ENCODE data around the gene ALK.
A peak's percentile ranks its signal among the peaks of the same experiment; 100 is the strongest.
"Not testable (repeated sequence)": the region's sequence is repeated elsewhere in the genome, so short reads cannot be mapped to it uniquely, and the experiment has no call there.

The ALK gene

DNA sequence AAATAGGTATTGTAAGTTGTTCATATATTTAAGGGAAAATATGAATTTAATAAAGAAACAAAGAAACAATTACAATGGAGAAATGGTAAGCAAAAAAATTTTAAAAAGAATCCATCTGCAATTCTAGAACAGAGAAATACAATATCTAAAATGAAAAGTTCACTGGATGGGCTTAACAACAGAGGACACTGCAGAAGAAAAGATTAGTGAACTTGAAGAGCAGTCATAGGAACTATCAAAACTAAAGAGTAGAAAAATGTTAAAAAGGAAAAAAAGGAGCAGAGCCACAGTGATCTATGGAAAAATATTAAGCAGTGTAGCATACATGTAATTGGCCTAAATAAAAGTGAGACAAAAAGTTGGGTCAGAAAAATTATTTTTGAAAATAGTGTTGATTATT is 83.5 kb downstream of the ALK start:
- no peak for DNase-seq

DNA sequence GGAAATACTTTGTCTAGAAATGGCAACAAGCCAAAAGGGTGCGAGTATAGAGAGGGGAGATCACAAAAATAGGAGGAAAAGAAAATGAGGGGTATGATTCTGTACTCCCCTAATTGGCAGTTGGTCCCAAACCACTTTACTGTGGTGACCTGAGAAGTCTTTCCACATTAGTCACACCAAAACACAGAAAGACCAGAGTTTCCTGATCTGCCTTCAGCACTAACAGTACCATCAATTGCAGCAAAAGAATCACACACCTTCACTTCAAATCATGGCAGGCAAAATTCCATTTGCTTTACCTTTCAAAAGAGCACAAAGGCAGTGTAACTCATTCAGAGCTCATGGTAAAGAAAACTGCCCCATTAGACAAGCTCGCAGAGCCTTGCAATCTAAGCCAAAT is 86.8 kb downstream of the ALK start:
- no peak for DNase-seq

DNA sequence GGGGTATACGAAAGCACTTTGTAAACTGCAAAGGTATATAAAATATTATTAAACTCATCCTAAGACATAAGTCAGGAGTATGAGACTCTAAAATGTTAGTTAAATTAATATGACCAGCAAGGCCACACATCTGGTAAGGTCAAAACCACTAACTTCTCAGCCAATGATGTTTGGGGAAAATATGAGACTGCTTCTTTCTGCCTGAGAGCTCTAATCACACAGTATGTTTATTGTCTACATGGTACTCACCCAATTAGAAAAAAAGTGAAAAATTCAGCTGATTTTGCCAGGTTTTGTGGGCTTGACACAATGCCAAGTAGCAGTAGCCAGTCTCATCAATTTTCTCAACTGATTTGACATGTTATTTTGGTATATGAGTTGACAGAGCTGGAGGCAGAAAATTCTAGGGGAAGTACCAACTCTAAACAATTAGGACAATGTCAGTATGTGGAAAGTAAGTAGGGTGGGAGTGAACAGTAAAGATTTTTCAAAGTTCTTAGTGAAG is 87.3 kb downstream of the ALK start:
- peak; percentile 30 to 69 for DNase-seq

DNA sequence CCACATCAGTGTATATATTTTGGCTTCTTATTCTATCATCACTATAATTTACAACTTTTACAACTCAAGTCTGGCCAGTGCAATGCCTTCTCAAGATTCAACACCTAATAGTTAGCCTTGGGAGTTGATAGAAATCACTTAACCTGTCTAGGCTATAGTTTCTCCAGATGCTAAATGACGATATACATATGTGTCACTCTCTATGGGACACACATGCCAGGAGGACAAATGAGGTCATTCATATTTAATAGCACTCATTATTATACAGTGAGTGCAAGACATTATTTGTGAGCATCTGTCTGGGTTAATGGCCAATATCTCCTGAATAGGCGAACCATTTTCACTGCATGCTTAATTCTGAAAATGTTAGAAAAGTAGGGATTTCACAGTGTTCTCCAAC is 89.8 kb downstream of the ALK start:
- DNase-seq, result no peak

DNA sequence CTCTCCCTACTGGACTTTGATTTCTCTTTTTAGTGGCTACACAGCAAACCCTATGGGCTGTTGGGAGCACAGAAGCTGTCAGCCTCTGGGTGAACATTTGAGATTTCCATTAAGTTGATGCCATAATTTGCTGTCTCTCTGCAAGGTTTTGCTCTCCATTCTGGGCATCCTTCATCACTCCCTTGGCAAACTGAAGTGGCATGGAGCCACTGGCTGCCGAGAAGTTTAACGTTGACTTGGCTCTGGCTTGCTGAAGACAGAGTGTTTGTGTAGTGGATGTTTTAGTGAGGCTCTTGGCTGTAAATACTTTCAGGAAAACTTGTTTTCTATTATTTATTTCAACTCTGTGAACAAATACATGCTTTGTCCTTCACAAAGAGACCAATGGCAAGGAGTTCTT is 91.5 kb downstream of the ALK start:
- peak; percentile 66 to 80 for DNase-seq

DNA sequence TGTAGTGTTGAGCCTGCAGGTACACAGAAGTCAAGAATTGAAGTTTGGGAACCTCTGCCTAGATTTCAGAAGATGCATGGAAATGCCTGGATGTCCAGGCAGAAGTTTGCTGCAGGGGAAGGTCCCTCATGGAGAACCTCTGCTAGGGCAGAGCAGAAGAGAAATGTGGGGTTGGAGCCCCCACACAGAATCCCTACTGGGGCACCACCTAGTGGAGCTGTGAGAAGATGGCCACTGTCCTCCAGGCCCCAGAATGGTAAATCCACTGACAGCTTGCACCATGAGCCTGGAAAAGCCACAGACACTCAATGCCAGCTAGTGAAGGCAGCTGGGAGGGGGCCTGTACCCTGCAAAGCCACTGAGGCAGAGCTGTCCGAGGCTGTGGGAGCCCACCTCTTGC is 97.2 kb downstream of the ALK start:
- DNase-seq, result not testable (repeated sequence)

DNA sequence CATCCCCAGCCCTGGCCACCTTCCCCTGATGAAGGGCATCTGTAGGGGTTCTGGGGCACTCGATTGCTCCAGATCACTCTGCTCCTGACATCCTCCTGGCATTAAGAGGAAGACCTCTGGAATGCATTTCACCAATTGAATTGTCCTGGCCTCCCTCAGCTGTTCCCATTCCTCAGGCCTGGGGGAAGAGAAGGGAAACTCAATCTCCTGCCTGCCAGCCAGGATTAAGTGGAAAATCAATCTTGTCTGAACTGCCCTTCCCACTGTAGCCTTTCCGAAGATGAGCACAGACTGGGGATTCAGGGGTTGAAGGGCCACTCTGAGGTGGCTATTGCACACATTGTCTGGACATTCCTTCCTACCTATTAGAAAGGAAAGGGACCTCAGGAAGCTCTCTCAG is 99.8 kb downstream of the ALK start:
- DNase-seq, result no peak

DNA sequence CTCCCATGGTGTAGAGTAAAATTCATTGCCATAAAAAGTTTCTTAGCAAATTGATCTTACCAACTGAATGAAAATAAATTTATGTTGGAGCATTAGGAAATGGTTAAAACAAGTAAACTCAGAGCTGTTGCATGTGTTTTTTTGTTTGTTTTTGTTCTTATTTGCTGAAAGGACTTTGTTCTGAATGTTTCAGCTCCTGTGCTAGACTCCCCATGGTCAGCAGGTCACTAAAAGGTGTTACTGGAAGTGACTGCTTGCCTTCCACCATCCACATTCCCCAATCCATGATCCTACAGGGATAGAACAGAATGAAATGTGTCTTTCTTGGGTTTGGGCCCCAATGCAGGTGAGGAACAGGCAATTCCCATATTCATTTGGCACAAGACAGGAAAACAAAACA is 101.8 kb downstream of the ALK start:
- no peak for DNase-seq

DNA sequence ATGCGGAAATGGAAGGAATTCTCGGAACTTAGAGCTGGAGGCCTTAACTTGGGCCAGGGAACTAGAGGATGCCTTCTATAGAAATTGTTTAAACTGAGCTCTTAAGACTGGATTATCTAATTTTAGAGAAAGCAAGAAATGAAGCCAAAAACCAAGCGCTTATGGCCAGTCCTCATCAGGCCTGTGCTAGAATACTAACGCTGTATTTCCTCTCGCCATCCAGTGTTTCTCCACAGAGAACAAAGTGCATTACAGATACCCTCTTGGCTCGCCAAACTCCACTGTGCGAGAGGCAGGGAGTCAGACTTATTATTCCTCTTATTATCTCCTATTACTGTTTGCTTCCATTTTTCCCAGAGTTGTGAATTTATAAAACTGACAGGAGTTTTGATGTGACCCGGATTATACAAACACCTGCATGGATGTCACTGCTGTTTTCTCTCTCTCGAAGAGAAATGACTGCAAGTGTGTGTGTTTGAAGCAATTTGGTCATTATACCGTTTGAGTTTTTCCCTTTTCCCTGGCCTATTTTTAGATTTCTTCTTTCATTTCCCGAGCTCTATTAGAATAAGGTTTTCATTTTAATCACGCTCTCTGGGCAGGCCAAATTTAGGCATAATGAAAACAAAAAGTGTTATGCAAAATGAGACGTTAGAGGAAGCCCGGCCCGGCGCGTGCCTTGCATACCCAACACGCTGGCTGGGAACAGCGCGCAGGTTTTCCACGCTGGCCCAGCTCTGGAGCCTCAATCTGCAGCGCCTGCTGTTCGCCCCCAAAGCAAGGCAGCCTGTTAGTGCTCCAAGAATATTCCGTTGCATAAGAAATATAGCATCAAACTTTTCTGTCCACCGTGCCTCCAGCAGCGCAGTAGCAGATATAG is 103.3 kb downstream of the ALK start:
- DNase-seq, result no peak

DNA sequence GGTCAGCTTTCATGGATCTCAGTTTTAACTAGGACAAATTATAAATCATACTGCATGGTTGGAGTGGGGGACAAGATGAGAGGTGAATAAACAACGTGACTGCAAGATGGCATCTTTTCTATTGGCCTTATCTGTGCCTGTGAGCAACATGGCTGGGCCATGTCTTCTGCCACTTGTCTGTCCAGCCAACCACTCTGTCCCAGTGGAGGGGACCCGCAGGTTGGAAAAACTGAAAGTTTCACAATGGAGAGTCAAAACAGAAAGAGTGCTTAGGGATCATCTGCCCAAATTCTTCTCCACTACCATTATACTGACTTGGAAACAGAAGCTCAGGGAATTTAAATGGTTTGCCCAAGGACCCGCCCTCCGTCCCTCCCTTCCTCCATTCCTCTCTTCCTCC is 104.1 kb downstream of the ALK start:
- no peak for DNase-seq

DNA sequence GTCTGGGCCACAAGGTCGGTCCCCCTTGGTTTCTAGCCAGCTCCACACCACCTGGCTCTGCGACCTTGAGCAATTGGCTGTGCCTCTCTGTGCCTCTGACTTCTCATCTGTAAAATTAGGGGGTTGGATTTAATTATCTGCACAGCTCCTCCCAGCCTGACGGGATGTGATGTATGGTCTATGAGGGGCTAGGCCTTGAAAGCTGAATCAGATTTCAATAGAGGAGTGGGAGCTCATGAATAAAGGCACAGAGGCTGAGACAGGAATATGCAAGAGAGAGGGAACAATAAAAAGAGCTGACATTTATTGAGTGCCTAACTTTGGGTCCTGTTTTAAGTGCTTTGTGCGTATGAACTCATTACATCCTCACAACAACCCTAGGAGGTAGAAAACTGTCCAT is 104.7 kb downstream of the ALK start:
- DNase-seq, result no peak

DNA sequence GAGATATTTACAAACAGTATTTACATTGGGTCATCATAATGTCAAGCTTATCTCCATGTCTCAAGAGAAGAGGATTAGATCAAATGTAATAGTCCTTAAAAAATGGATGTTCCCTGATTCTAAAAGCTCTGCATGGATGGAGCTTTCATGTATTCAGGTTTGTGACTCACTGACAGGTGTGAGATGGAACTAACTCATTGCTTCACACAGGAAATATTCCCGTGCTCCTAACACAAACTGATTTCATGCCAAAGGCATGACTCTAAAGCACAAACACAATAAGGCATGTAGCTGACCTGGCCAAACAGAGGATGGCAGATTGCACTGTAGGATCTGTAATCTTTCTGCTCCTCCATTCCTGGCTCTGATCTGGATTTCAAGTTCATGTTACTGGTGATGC is 110.0 kb downstream of the ALK start:
- no peak for DNase-seq

DNA sequence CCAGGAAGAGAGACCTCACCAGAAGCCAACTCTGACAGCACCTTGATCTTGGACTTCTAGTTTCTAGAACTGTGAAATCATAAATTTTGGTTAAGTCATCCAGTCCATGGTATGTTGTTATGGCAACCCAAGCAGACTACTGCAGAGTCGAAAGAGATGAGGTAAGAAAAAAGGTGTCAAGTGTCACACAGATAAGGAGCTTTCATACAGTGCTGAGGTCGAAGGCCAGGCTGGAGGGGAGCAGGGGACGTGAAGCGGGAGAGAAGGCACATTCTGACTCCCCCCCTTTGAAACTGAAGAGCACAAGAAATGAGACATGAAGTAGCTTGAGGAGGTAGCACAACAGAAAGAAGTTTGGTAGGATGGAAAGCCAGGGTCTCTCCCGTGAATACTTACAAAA is 110.4 kb downstream of the ALK start:
- no peak for DNase-seq

DNA sequence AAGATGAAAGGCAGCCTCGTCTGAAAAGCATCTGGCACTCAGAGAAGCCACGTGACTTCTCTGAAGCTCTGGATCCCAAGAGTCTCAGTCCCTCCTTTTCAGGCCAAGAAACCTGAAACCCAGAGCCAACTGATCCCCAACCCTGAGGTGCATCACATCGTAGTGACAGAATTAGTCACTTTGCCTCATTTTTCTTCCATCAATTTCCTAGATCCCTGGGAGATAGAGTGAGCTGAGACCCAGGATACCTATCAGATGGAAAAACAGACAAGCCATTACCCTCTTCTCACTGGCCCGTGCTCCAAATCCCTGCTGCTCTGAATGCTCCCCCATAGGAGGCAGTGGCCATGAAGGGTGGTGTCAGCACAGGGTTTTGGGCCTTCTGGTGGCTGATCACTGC is 113.1 kb downstream of the ALK start:
- DNase-seq, result no peak

DNA sequence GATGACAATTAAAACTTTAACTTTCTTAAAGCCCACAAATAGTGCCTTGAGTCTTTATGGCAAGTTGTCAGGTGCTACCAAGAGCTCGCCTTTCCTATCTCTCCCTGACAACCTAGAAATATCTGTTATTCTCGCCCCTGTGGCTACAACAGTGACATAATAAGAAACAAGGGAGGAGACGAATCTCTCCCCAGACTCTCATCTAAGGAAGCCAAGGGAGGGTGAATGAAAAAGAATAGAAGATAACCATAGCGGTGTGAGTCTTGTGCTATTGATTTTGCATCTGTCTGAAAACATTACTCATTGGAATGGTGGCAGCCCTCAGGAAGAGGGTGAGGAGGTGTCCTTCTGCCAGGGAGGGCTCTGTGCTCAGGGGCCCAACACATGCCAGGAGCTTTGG is 114.3 kb downstream of the ALK start:
- no peak for DNase-seq

DNA sequence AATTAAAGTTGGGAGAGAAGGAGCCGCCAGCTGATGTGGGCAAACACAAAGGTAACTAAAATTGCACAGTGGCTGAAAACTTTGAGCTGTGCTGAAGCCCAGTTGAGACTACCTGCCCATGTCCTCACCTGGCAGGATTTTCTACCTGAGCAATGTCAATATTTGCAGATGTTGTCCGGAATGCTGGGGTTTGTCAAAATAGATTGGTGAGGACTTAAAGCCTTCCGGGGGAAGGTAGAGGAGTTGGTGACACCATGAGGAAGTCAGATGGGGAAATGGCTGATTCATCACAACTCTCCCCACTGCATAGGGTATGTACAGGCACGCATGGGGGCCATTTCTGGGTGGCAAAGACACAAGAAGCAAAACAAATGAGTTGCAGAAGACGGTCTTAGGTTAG is 114.9 kb downstream of the ALK start:
- DNase-seq, result no peak

DNA sequence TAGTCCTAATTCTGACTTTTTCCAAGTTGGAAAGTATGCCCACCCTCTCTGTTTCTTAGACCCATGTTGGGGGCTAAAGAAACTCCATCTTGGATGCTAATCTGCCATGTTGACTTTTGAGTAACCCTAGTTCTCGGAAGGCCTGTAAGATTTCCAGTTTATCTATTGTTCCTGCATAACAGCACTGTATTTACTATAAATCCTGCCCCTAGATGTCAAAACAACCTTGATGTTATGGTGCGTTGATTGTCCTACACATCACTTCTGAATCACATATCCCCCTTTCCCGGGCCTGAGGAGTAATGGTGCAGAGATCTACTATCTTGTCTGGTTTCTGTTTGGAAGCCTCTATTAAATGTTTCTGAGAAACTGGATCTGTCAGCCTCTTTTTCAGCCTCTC is 116.7 kb downstream of the ALK start:
- DNase-seq, result no peak

DNA sequence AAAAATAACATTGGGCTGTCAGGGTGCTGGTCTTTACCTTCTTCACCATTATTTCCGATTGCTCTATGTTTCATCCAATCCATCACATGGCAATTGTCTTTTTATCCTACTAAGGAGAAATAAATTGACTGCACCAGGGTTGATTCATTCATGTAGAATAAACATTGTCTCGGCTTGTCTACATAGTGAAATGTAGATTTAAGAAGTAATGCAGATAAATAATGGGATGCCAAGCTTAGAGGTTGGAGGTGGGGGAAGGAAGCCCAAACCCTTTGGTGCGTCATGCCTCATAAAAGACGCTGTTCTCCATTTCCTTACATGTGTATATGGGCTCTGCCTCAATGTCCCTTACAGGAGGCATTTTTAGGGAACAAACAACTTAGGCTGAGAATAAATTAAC is 117.8 kb downstream of the ALK start:
- no peak for DNase-seq

DNA sequence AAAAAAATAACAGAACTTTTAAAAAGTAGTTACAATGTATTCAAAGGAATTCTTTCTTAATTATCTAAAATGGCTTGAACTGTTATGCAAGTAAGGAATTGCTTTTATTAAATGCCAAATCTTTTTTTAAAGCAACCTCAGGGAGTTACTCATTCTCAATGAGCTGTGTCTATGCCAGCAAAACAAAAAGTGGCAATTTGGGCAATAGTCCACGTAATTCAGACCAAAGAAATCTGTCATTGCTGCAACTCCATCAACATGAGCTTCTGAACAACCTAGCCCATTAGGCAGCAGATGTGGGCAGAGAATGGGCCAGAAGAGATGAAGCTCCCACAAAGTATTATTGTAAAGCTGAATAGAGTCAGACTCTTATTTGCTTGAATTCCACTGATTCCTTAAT is 118.4 kb downstream of the ALK start:
- peak; percentile 28 to 50 for DNase-seq

DNA sequence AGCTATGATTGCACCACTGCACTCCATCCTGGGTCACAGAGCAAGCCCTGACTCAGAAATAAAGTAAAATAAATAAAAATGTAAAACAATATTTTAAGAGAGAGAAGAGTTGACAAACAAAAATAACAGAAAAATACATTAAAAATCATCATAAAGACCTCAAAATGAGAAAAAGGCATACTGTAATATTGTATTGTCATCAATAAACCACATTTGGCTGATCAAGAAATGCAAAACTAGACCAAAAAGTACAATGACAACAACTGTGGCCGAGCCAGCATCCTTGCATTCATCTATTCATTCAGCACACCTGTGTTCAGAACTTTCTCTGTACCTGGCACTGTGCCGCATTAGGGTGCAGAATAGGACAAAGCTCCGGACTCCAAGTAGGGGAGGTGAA is 121.8 kb downstream of the ALK start:
- DNase-seq, result no peak

DNA sequence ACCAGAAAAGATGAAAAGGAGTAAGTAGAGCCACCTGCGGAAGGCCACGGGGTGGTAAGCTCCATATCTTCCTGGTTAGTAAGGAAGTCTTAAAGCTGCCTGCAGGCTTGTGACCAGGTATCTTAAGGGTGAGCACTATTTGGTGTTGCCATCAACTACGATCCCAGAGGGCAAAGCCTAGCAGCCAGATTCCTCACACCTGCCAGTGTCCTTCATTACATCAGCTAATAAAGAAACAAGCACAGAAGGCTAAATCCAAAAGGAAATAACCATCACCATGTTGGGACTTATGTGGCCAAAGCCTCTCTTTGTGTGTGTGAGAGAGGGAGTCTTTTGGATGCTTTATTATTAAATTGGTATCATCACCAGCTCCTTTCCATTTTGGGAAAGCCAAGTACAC is 123.5 kb downstream of the ALK start:
- DNase-seq, result no peak

DNA sequence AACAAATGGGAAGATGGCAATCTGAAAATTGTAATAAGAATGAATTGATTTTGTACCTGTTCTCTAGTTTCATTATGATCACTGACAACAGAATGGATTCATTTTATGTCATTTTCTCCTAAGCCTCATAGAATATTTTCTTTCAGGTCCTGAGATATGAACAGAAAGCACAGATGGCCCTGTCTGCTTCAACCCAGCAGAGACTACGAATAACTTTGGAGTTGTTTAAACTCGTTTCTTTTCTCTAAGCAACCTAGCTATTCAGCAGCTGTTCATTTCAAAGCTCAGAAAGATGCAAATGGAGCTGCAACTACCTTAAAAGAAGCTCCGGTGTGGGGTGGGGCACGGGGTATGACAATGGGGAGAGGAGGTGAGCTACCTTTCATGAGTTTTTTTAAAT is 124.9 kb downstream of the ALK start:
- DNase-seq, result no peak

DNA sequence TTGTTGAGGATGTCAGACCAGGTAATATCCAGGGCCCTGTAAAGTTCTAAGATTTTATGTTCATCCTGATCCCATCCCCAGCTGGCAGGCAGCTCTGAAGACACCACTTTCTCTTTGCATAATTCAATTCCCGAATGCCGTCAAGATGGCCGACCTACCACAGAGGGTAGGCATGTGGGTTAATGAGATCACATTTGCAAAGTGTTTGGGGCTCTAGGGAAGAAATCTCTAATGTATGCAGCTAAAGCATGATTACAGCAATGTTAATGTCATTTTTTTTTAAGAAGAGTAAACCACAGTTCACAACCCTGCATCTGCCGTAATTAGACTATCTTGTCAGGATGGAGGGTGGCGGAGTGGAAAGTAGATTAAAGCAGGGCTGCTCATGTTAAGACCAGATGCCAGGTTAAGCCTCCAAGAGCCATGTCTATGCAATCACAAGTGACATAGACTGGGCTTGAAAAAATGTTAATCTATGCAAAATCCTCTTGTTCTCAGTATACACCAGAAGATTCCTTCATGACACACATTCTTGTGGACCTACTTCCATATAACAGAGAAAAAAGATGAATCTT is 131.4 kb downstream of the ALK start:
- no peak for DNase-seq
